ENCODE results near the gene ATRNL1.

- no peak for TF ChIP-seq CTCF (IDR thresholded peaks at IDR 0.05)
- no peak for TF ChIP-seq POLR2A (IDR thresholded peaks at IDR 0.05)
Measured at GRCh38 chr10:115624448-115624847, 531.3 kb downstream of the ATRNL1 start.
